ENCODE data around the gene MAP2.
"Not testable (repeated sequence)": the region's sequence is repeated elsewhere in the genome, so short reads cannot be mapped to it uniquely, and the experiment has no call there.

Gene MAP2

DNA sequence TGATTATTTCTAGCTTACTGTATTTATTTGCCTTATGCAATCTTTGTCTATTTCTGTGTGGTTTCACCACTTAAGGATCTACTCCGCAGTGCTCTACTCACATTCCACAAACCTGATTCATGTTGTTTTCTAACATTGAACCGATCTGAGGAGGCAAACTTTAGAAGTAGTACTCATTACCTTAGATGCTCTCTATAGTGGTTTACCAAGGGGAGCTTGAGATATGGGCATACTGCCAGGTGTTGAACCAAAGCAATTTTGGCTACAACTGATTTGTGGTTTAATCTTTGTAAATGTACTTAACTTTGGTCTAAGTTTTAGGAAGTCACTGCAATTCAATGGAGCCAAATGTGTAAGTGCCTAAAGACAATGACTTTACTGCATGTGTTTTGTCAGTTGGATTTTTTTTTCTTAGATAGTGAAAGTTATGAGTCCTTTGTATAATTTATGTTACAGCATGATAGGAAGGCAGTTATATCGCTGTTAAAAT is 50.1 kb downstream of the MAP2 start:
- no peak for DNase-seq (ENCODE audit: low read depth in 2 of 2)

DNA sequence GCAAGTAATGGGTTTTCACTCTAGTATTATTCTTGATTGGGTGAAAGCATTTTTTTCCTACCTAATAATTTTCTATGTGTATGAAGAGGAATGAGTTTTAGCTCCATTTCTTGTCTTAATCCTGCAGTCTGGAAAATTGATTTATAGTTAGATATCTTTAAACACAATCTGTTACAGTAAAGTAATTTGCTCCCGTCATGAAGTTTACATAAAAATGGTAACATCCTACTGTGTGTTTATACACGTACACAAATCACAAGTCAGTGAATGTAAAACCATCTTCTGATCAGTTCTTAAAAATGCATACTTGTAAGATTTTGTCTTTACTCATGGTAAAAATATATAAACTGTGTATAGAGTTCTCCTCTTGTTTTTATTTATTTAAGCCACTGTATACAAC is 51.1 kb downstream of the MAP2 start:
- no peak for DNase-seq (ENCODE audit: low read depth in 2 of 2)

DNA sequence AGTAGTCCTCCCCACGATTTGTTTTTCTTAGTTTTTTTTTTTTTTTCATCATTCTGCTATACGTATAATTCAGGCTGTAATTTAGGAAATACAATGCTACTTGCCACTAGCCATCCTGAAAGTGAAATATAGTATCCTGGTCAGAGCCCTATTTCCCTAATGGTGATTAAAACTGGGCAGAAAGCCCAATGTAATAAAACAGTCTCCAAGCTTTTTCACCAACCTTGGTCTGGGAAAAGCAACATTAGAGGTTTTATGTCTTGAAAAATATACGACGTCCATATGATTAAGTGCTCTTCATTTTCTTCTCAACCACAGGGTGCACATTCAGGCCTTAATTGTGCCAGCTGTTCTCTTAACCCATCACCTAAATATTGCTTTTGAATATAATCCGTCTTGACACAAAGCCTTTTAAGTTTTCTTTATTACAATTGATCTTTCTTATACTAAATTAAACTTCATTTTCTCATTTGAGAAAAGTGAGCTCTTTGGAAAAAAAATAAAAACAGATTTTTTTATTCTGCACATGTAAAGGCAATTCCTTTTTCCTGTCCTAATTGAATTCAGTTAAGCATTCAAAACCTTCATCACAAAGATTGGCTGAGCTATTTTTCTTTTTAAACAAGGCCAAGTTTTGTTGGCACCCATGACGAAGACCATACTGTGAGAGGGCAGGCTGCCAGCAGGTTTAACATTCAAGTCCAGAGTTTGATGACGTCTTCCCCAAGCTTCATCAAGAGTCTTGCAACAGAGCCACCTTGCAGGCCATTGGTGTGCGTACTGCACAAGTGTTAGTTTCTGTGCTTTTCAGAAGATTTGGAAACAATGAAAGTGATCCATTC is 52.7 kb downstream of the MAP2 start:
- DNase-seq (ENCODE audit: low read depth in 2 of 2) = no peak

DNA sequence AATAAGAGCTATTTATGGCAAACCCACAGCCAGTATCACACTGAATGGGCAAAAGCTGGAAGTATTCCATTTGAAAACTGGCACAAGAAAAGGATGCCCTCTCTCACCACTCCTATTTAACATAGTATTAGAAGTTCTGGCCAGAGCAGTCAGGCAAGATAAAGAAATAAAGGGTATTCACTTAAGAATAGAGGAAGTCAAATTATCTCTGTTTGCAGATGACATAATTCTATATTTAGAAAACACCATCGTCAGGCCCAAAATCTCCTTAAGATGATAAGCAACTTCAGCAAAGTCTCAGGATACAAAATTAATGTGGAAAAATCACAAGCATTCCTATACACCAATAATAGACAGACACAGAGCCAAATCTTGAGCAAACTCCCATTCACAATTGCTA is 68.4 kb downstream of the MAP2 start:
- not testable (repeated sequence) for DNase-seq (ENCODE audit: low read depth in 2 of 2)

DNA sequence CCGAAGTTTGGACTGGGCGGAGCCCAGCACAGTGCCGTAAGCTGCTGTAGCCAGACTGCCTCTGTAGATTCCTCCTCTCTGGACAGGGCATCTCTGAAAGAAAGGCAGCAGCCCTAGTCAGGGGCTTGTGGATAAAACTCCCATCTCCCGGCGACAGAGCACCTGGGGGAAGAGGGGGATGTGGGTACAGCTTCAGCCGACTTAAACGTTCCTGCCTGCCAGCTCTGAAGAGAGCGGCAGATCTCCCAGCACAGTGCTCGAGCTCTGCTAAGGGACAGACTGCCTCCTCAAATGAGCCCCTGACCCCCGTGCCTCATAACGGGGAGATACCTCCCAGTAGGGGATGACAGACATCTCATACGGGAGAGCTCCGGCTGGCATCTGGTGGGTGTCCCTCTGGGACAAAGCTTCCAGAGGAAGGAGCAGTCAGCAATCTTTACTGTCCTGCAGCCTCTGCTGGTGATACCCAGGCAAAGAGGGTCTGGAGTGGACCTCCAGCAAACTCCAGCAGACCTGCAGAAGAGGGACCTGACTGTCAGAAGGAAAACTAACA is 71.3 kb downstream of the MAP2 start:
- not testable (repeated sequence) for DNase-seq (ENCODE audit: low read depth in 2 of 2)

DNA sequence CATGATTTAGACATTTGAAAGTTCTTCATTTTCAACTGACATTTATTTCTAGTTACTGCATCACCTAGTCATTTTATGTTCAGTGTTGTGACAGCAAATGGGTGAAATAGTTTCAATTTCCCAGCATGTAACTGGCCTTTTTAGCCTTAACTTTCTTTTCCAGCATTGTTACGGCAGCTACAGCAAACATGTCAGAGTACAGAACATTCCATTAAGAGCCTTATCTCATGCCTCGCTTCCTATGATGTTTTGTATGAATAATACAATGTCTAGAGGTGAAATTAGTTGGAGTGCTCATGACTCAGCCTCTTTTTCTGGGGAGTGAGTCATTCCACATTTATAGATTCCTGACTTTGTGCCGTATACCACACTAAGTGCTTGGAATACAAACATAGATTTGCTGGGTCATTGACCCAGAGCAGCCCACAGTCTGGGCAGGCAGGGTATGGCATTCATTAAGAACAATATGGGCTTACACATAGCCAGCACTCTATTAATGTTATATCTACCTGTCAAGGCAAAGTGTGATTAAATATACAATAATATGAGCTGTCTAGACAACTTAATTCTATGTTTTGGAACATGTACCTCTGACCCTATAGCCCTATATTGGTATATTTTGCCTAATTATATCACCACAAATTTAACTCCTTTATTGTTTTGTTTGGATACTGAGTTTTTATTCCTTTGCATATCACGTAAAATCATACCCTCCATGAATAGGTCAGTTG is 72.2 kb downstream of the MAP2 start:
- no peak for DNase-seq (ENCODE audit: low read depth in 2 of 2)

DNA sequence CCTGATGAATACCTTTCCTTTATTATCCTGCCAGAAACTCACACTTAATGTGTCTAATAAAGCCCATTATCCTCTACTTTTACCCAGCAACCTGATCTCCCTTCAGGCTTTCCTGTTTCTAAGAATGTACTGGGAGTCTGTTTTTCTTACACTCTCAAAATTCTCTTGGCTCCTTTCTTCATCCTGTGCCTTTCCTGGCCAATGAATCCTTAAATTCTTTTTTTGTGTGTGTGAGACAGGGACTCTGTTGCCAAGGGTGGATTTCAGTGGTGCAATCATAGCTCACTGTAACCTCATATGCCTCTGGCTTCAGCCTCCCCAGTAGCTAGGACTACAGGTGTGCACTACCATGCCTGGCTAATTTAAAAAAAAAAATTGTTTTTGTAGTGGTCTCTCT is 72.7 kb downstream of the MAP2 start:
- no peak for DNase-seq (ENCODE audit: low read depth in 2 of 2)

DNA sequence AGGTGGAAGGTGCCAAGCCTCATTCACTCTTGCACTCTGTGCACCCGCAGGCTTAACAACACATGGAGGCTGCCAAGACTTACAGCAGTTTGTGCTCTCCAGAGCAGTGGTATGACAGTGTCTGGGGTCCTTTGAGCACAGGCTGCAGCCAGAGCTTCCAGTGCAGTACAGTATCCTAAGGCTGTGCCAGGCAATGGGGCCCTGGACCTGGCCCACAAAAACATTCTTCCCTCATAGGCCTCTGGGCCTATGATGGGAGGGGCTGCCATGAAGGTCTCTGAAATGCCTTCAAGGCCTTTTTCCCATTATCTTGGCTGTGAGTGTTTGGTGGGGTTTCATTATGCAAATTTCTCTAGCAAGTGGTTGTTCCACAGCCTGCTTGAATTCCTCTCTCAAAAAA is 74.8 kb downstream of the MAP2 start:
- no peak for DNase-seq (ENCODE audit: low read depth in 2 of 2)

DNA sequence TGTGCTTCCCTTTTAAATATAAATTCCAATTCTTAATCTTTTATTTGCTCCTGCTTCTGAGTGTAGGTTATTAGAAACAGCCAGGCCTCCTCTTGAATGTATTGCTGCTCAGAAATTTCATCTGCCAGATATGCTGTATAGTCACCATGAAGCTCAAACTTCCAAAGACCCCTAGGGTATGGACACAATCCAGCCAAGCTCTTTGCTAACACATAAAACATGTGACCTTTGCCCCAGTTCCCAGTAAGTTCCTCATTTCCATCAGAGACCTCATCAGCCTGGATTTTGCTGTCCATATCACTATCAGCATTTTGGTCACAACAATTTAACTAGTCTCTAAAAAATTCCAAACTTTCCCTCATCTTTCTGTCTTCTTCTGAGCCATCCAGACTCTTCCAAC is 75.2 kb downstream of the MAP2 start:
- no peak for DNase-seq (ENCODE audit: low read depth in 2 of 2)

DNA sequence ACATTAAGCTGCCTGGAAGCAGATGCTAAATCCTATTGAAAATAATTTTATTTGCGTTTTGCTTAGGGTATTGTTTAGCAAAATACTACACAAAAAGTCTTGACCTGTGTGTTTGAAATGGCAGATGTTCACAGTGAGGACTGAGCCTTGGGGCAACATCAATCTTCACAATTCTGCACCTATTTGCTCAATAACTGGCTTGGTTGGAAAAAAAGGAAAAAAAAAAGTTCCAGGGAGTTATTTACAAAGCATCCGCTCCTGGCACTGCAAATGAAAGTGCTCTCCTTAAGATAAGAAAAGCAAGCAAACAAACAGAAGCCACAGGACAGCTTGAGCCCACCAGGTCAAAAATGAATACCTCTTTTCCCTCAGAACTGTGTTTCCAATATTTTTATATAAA is 77.7 kb downstream of the MAP2 start:
- DNase-seq (ENCODE audit: low read depth in 2 of 2) = no peak

DNA sequence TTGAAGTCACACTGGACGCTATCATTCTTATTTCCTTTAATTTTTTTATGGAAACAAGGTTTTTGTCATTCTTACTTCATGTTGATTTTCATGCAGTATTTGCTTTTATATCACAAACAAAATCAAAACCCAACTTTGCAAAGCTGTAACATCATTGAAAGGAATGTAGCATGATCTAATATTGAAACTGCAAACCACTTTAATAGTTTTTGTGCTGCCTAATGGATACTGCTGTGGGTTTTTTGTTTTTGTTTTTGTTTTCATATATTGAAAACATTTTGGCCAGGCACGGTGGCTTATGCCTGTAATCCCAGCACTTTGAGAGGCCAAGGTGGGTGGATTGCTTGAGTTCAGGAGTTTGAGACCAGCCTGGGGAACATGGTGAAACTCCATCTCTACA is 81.6 kb downstream of the MAP2 start:
- DNase-seq (ENCODE audit: low read depth in 2 of 2) = no peak

DNA sequence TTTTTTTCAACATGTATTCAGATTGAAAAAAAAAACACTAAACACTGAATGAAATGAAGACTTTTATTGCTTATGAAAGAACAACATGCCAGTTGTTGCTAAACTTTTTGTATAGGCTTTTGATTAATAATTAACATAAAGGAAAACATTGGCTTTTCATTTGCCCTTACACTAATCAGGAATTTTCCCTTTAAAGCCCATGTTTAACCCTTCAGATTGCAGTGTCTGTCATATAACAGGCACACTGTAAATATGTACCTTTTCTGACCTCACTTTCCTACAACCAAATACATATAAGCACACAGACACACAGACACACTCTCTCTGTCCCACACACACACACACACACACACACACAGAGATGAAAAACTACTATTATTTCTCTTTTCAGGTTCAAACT is 84.4 kb downstream of the MAP2 start:
- no peak for DNase-seq (ENCODE audit: low read depth in 2 of 2)

DNA sequence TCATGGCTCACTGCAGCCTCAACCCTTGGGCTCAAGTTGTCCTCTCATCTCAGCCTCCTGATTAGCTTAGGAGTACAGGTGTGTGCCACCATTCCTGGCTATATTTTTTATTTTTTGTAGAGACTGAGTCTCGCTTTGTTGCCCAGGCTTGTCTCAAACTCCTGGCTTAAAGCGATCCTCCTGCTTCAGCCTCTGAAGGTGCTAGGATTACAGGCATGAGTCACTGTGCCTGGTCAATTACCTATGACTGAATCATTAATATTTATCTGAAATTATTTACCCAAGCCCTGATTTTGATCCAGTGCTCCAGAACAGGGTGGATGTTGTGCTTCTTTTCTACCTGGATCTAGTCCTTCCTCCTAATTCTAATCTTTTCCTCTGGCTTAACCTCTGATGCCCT is 87.8 kb downstream of the MAP2 start:
- DNase-seq (ENCODE audit: low read depth in 2 of 2) = no peak

DNA sequence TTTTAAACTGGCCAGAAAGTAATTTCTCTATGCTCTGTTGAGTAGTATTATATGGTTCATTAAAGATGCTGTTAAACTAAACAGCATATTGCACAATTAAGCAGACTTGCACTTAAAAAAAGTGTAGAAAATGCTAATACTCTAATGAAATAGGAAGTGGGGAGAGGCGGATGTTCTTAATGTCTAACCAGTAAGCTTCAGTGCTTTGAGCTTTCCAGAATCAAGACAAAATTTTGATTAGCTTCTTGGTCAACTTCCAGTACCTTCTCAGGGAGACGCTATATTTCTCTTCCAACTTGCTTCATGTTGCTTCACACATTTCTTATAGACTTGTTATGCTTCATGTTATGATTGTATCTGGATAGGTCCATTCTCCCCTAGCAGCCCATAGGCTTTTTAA is 89.1 kb downstream of the MAP2 start:
- DNase-seq (ENCODE audit: low read depth in 2 of 2) = no peak

DNA sequence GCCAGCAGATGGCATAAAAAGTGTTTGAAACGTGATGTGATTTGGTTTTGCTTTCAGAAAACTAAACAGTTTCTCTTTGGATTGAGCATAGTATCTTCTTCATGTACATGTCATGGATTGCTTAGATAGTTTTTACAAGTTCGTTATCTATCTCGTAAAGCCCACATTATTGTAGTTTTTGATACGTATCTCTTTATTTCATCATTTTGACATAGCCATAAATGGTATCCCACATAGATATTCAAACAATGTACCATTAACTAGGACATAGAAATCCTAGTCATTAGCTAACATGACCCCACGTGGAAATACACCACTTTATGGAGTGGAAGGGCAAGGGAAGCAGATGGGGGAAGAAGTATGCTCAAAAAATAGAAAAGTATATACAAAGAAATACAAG is 93.6 kb downstream of the MAP2 start:
- DNase-seq (ENCODE audit: low read depth in 2 of 2) = no peak

DNA sequence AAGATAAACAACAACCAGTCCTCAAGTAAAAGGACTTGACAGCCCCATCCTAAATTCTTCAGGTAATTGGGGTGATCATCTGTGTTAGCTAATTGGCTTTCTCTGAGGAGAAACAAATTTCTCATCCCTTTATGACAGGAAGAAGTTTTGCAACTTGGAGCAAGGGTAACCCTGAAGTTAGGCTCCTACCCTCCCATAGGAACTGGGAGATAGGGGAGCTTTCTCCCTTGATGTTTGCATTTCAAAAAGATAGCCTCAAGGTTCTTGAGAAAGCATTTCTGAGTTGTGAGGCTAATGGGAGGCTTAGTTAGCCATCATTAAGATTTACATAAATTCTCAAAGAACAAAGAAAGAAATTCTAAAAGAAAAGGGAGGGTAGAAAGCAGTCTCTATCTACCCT is 95.4 kb downstream of the MAP2 start:
- DNase-seq (ENCODE audit: low read depth in 2 of 2) = no peak

DNA sequence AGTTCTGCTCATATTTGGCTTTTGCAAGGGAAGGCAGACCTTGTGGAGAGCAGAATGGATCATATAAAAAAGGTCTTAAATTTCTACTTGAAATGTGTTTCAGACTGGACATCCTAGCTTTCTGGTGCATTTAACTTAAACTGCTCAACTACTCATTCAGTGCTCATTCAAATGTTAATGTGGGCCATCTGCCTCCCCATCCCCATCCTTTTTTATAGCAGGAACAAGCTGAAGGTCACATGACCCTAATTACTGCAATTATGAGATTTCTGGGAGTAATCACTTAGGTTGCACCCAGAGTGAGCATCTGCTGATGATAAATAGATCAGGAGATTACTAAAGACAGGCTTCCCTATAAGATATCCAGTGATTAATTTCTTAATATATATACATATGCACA is 96.1 kb downstream of the MAP2 start:
- DNase-seq (ENCODE audit: low read depth in 2 of 2) = no peak

DNA sequence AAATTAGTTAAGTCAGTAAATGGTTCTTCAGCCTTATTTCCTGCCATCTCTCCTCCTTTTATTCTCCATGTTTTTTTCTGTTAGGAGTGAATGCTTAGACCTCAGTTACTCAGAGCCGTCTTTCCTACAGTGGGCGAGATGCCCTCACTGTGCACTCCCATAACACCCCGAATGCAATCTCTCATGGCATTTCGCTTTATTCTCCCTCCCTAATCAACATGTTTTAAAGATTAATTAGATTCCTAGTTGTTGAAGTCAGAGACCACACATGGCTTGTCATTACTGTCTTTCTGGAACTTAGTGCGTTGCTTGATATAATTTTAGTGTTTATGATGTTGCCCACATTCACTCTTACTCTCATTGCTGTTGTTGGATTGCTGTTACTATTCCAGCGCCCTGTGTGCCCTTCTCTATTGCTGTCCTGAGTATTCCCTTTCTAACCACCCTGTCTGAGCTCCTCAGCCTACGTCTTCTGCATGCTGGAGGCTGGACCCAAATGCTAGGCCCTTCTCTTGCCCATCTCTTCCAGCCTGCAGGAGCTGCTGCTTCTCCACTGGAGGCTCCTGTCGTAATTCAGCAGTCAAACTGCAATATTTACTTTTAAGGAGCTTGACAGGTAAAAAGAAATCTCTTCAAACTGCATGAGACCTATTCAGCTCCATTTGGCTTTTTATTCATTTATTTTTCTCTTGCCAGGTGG is 99.3 kb downstream of the MAP2 start:
- no peak for DNase-seq (ENCODE audit: low read depth in 2 of 2)

DNA sequence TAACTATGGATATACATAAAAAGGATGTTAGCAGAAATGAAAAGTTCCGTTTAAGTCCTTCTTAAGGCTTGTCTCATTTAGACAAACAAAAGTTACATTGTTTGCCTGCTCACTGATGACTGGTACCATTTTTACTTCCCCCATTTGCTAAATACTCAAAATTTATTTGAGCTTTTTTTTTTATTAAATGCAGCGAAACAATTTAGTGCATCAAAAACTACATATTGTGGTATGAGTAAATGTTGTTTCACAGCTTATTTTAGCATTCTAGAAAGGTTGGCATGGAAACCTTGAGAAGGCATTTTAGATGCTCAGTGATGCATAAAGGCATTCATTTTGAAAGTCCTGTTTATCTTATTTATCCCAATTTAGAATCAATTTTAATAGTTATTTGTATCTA is 100.0 kb downstream of the MAP2 start:
- DNase-seq (ENCODE audit: low read depth in 2 of 2) = no peak

DNA sequence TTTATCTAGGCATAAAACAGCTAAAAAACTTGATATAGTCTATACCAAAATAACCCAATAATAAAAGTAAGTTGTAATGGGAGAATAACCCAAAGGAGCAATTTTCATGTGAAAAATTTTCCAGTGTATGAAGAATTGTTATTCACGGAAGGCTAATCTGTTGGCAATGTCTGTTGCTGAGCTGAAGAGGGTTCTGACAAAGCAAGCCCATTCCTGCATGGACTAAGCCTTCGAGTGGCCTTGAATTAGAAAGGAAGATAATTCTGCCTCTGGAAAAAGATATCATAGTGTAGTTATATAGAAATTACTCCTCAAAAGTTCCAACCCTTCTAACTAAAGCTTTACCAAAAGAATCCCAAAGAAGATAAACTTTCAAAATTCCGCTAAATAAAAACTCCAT is 101.5 kb downstream of the MAP2 start:
- DNase-seq (ENCODE audit: low read depth in 2 of 2) = no peak

DNA sequence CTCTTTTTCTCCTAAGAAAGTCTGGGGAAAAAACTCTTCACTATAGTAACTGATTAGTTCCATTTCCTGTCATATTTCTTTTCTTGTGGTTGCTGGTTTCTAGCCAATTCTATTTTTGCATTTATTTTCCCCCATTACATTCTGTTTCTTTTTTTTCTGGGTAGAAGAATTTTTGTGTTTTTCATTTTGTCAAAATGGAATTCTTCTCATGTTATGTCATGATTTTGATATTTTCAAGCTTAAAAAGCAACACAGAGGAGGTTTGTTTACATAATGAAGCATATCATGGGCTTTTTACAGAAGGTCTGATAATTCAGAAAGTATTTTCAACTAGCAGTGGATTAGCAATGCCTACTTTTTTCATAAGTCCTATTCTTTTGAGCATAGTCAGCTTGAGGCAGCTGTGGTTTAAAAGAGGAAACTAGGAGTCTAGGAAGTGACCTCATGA is 102.0 kb downstream of the MAP2 start:
- DNase-seq (ENCODE audit: low read depth in 2 of 2) = no peak

DNA sequence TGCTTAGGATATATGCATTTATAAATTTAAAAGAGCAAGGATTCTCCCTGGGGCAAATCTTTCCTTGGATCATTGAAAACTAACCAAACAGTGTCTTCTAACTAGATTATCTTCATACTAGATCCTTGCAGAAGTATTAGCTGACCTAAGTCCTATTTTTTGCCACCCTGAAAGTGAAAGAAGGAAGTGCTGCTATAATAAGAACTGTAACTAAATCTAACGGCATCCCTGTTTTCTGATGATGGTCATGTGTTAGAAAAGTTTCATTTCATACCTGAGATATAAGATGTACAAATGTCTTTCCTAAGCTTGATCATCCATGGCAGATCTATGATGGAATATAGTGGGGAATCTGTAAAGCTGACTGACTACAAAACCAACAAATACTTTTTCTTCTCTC is 102.7 kb downstream of the MAP2 start:
- DNase-seq (ENCODE audit: low read depth in 2 of 2) = no peak
